Spleen (tissue), 7 donors: ENCODE data around the gene SMARCA1.

Source experiments
- CTCF ChIP-seq, 11 experiments: fragments of 200-600 bp in 7 of 11; fragments of 450-650 bp in 4 of 11; sonication (generic) in 4 of 11; IDR thresholded peaks in 8 of 11; conservative IDR thresholded peaks in 3 of 11; 1 replicate in 7 of 11; 2 replicates in 4 of 11; pipeline versions ENCODE4 v1.4.0 to v1.8.0; 2016 to 2021; ENCODE audit warnings: antibody characterized with exemption in 11 of 11, inconsistent platforms in 4 of 11, mild to moderate bottlenecking in 1 of 11
- POLR2A ChIP-seq, 3 donors: fragments of 450-650 bp; IDR thresholded peaks; one replicate each; pipeline ENCODE4 v1.5.1; 2017; ENCODE audit warnings: antibody characterized with exemption in 3 of 3, mild to moderate bottlenecking in 1 of 3
- POLR2AphosphoS5 ChIP-seq, 3 donors: sonication (generic); formaldehyde crosslinking; IDR thresholded peaks; one replicate each; pipeline ENCODE4 v1.5.1; 2017; ENCODE audit warnings: antibody characterized with exemption in 3 of 3
- donor health status: DM: no; HTN: no; CAD: no; lungs with moderate emphysema.
- donor health status: DM: no; HTN: no; CAD: no.
- donor health status: DM: no; HTN: no; CAD: no.

GRCh38 chrX:129531132-129531531 lies 7.8 kb upstream of the SMARCA1 start:
- TF ChIP-seq CTCF (IDR thresholded peaks at IDR 0.05 in 8 of 11, conservative IDR thresholded peaks at IDR 0.05 in 3 of 11): no peak
- no peak for TF ChIP-seq POLR2A (IDR thresholded peaks at IDR 0.05)
- no peak for TF ChIP-seq POLR2AphosphoS5 (IDR thresholded peaks at IDR 0.05)
